Mesodermal cell (in vitro differentiated cells): ENCODE results near the gene KCNH1.

Experiments used
- H3K27ac ChIP-seq: 2 replicates; pipeline ENCODE4 v1.7.0; 2013; ENCODE audit warnings: mild to moderate bottlenecking, low read depth, low read length, moderate library complexity; ENCODE audit not compliant: severe bottlenecking
- H3K36me3 ChIP-seq: 2 replicates; pipeline ENCODE4 v1.7.1; 2013; ENCODE audit warnings: mild to moderate bottlenecking, low read length, moderate library complexity; ENCODE audit not compliant: control insufficient read depth, insufficient read depth
- H3K4me1 ChIP-seq: one replicate; pipeline ENCODE4 v1.7.1; 2013; ENCODE audit warnings: mild to moderate bottlenecking, low read length; ENCODE audit not compliant: insufficient read depth, control insufficient read depth, poor library complexity, severe bottlenecking
- H3K4me3 ChIP-seq: 2 replicates; pipeline ENCODE4 v1.7.0; 2013; ENCODE audit warnings: low read length, control low read depth, mild to moderate bottlenecking; ENCODE audit not compliant: insufficient read depth, poor library complexity, severe bottlenecking; ENCODE audit errors: extremely low read depth
- H3K9me3 ChIP-seq: 2 replicates; pipeline ENCODE4 v1.7.1; 2013; ENCODE audit warnings: mild to moderate bottlenecking, low read length, moderate library complexity; ENCODE audit not compliant: control insufficient read depth
- WGBS, 2 experiments: methylation state at CpG; one replicate each; pipeline ENCODE4 v1.1.5; 2013; ENCODE audit warnings: missing lambda C conversion rate in 2 of 2; ENCODE audit not compliant: insufficient coverage in 2 of 2; 5-methylcytosine and 5-hydroxymethylcytosine counted together

The KCNH1 gene

GRCh38 chr1:211133393-211133835 is 534 bp downstream of the KCNH1 start:
- 1% methylated on average over 18 to 31 of the region's 31 CpGs for WGBS, 2 experiments
- Histone ChIP-seq H3K27ac (no peak overlapping the region), H3K9me3 (no peaks in the 10 kb centered on the region), H3K36me3 (no peaks in the 10 kb centered on the region), H3K4me3 (peak overlapping the region; percentile 37), H3K4me1 (no peaks in the 10 kb centered on the region)

DNA sequence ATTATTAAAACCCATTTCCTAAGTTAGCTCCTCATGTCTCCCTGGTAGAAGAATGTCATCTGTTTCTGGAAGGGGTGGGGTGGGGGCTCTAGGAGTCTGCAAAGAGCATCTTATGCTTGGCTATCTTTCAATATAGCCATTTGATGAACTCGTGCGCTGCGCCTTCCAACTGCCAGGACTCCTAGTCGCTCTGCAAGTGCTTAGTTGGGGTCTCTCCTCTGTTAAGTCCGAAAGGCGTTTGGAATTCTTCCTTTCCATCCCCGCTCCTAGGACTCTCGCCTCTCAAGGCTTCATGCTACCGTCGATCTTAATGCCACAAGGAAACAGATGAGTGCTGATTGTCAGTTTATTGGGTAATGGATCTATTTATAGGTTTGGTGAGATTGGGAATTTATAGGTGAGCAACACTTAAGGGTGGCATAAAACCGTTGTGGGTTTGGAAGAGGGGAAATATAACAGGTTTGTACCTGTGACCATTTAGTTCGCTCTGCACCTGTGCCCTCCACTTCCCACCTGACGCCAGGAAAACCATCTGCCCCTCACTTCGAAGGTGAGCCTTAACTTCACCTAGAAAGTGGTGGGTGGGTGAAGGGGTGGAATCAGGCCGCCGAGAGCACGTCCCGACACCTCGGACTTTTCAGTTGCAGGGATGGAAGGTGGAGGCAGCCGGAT is 1.1 kb downstream of the KCNH1 start:
- H3K27ac ChIP-seq = no peak overlapping the region
- no peaks in the 10 kb centered on the region for H3K9me3 ChIP-seq
- WGBS, 2 experiments = 35 to 44% methylated on average over 14 to 17 of the region's 20 CpGs
- no peaks in the 10 kb centered on the region for H3K4me1 ChIP-seq
- H3K36me3 ChIP-seq = no peaks in the 10 kb centered on the region
- peak overlapping the region; percentile 37 for H3K4me3 ChIP-seq

- no peak overlapping the region for H3K4me3 ChIP-seq
- no peaks in the 10 kb centered on the region for H3K9me3 ChIP-seq
- no peak overlapping the region for H3K27ac ChIP-seq
- H3K4me1 ChIP-seq = no peaks in the 10 kb centered on the region
- WGBS, 2 experiments = 100% methylated on average over 1 of the region's 1 CpG; no CpG with 5 or more reads in 1 of the 2 experiments
- H3K36me3 ChIP-seq = no peaks in the 10 kb centered on the region
These were observed 4.2 kb downstream of the KCNH1 start for GRCh38 chr1:211129776-211130175.

GRCh38 chr1:211127166-211127565 is 6.8 kb downstream of the KCNH1 start:
- Histone ChIP-seq H3K36me3 (no peaks in the 10 kb centered on the region), H3K4me1 (no peaks in the 10 kb centered on the region), H3K4me3 (no peak overlapping the region), H3K9me3 (no peaks in the 10 kb centered on the region), H3K27ac (no peak overlapping the region)
- 92 to 98% methylated on average over 4 of the region's 4 CpGs for WGBS, 2 experiments

GRCh38 chr1:211126622-211127021 is 7.3 kb downstream of the KCNH1 start:
- no peak overlapping the region for H3K4me3 ChIP-seq
- no CpG with 5 or more reads among the region's 2 CpGs for WGBS, 2 experiments
- H3K36me3 ChIP-seq = no peaks in the 10 kb centered on the region
- H3K27ac ChIP-seq = no peak overlapping the region
- no peaks in the 10 kb centered on the region for H3K9me3 ChIP-seq
- no peaks in the 10 kb centered on the region for H3K4me1 ChIP-seq

DNA sequence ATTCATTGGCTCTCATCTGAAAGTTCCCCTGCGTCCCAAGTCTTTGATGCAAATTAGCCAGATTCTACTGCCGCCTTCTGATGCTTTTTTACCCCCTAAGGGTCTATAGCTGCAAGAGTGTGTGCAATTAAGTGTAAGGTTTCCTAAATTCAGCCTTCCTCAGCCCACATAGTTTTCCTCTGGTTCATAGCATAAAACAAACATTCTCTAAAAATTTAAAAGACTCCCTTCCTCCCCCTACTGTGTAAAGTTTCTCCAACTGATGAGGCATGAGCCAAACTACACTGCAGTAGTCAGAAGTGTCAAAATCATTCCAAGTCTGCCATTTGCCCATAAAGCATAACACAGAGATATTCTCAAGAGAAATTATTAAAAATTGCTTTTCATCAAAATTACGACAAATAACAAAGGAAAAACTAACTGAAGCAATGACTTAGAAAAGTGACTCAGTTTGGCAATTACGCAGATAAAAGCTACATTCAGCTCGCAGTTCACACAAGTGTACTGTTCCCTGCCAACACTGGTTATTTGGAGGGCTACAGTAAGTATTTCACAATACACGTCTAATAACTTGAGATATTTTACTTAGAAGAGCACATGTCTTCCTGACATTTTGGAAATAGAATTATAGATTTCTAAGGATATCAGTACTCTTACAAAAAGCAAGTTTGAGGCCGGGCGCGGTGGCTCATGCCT is 15.4 kb downstream of the KCNH1 start:
- H3K4me3 ChIP-seq = no peak overlapping the region
- no peaks in the 10 kb centered on the region for H3K36me3 ChIP-seq
- no peak overlapping the region for H3K27ac ChIP-seq
- H3K9me3 ChIP-seq = no peaks in the 10 kb centered on the region
- no peaks in the 10 kb centered on the region for H3K4me1 ChIP-seq
- 77 to 96% methylated on average over 3 to 5 of the region's 9 CpGs for WGBS, 2 experiments

DNA sequence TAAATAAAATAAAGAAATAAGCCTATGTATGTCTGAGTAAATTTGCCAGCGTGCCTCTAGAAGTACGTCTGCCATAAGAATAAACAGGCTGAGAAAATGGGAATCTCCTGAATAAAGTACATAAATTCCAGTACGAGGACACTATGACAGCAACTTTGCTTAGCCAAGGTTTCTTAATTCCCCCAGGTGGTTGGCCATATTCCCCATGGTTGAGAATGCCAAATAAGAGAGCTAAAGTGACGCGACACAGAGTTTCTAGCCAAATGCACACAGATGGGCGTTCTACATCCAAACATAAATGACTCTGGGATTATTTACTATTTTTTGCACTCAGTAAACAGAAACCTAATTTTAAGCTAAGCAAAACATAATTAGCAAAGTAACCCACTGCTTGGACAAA is 19.5 kb downstream of the KCNH1 start:
- WGBS, 2 experiments = 93 to 96% methylated on average over 6 of the region's 6 CpGs
- Histone ChIP-seq H3K36me3 (no peaks in the 10 kb centered on the region), H3K27ac (no peak overlapping the region), H3K4me1 (no peaks in the 10 kb centered on the region), H3K4me3 (no peak overlapping the region), H3K9me3 (no peaks in the 10 kb centered on the region)

DNA sequence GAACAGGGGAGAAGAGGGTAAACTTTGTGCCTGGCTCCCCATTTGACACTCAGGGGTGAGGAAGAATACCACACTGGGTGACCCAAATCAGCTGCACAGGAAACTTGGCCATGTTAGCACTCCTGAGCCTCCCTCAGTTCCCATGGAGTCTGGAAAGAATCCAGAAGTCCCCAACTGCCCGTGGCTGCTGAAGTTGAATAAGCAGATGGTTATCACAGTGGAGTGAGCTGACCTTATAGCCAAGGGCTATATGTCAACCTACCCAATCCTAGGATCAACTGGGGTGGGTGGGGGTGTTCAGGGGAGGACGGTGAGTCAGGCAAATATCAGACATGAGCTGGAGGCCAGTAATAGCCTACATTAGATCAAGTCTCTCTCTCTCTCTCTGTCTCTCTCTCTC is 20.4 kb downstream of the KCNH1 start:
- H3K27ac ChIP-seq = no peak overlapping the region
- no peaks in the 10 kb centered on the region for H3K9me3 ChIP-seq
- no CpG with 5 or more reads among the region's 2 CpGs for WGBS, 2 experiments
- no peaks in the 10 kb centered on the region for H3K36me3 ChIP-seq
- no peaks in the 10 kb centered on the region for H3K4me1 ChIP-seq
- H3K4me3 ChIP-seq = no peak overlapping the region

- no peaks in the 10 kb centered on the region for H3K9me3 ChIP-seq
- H3K27ac ChIP-seq = no peak overlapping the region
- no peaks in the 10 kb centered on the region for H3K36me3 ChIP-seq
- H3K4me1 ChIP-seq = no peaks in the 10 kb centered on the region
- 95 to 98% methylated on average over 6 to 12 of the region's 22 CpGs for WGBS, 2 experiments
- H3K4me3 ChIP-seq = no peak overlapping the region
These were observed 22.6 kb downstream of the KCNH1 start for GRCh38 chr1:211111351-211111750.

DNA sequence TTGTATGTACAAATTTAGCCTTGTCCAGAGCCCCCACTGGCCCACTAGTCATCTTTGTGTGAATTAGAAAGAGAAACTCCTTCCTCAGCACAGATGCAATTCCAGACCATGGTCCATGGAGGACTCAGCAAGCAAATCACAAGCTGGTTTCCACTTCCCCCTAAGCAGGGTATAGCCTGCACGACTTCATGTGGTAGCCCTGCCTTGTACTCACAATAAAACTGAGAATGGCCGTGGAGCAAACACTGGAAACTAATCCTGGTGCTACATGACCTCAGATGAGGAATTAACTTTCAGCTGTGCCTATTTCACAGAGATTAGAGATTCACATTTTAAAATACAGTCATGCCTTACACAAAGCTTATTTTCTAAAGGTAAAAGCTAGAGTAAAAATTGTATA is 32.5 kb downstream of the KCNH1 start:
- H3K9me3 ChIP-seq = no peaks in the 10 kb centered on the region
- H3K4me3 ChIP-seq = no peak overlapping the region
- no peak overlapping the region for H3K27ac ChIP-seq
- no peaks in the 10 kb centered on the region for H3K4me1 ChIP-seq
- no peaks in the 10 kb centered on the region for H3K36me3 ChIP-seq
- WGBS, 2 experiments = 81 to 93% methylated on average over 2 of the region's 2 CpGs

- no peaks in the 10 kb centered on the region for H3K9me3 ChIP-seq
- no peak overlapping the region for H3K27ac ChIP-seq
- no peaks in the 10 kb centered on the region for H3K36me3 ChIP-seq
- H3K4me1 ChIP-seq = no peaks in the 10 kb centered on the region
- no peak overlapping the region for H3K4me3 ChIP-seq
- 77 to 85% methylated on average over 4 to 5 of the region's 5 CpGs for WGBS, 2 experiments
These were observed 34.6 kb downstream of the KCNH1 start for GRCh38 chr1:211099393-211099792.
